NCI-H524 treated with DMSO at 0.1 percent for 48 hours (cell line): ENCODE data around the gene SPR.
A peak's percentile ranks its signal among the peaks of the same experiment; 100 is the strongest.

ENCODE experiments used
- DNase-seq: peaks from one replicate; lab custom pipeline; 2025; lab: John Stamatoyannopoulos, UW

SPR gene

GRCh38 chr2:72887032-72887739 is at the start of gene SPR:
Gene SPR, plus strand, starts transcription at chr2:72887408. Its CDS starts 25 bp downstream, at chr2:72887433.
- no peak for DNase-seq

GRCh38 chr2:72840066-72840465 is 47.1 kb upstream of the SPR start:
- no peak for DNase-seq

- DNase-seq: no peak
Measured at GRCh38 chr2:72841462-72842125, 45.6 kb upstream of the SPR start.

- no peak for DNase-seq
Measured at GRCh38 chr2:72843301-72843700, 43.9 kb upstream of the SPR start.

GRCh38 chr2:72846171-72847095 is 40.8 kb upstream of the SPR start:
- DNase-seq: no peak

DNA sequence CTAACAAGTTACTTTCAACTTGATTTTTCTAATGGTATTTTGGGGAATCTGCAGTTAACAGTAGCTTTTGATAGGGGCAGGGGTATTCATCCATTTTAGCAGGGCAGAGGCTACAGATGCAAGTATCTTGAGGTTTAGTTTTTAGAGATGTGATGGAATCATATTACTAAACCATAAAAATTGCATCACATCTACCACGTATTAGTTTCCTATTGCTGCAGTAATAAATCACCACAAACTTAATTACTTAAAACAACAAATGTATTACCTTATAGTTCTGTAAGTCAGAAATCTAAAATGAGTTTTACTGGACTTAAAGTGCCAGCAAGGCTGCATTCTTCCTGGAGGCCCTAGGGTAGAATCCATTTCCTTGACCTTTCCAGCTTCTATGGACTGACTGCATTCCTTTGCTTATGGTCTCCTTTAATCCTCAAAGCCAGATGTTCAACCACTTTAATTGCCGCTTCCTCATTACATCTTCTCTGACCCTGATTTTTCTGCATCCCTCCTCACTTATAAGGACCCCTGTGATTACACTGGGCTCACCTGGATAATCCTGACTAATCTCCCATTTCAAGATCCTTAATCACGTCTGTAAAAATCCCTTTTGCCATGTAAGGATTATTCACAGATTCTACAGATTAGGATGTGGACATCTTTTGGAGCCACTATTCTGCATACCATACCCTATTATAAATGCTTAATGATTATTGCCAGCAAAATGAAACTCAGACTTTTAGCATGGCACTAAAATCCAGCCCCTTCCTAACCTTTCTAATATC is 39.5 kb upstream of the SPR start:
- DNase-seq: peak; percentile 66

- DNase-seq: no peak
Measured at GRCh38 chr2:72848436-72849137, 38.6 kb upstream of the SPR start.

GRCh38 chr2:72849138-72849462 is 38.1 kb upstream of the SPR start:
- DNase-seq: no peak

DNA sequence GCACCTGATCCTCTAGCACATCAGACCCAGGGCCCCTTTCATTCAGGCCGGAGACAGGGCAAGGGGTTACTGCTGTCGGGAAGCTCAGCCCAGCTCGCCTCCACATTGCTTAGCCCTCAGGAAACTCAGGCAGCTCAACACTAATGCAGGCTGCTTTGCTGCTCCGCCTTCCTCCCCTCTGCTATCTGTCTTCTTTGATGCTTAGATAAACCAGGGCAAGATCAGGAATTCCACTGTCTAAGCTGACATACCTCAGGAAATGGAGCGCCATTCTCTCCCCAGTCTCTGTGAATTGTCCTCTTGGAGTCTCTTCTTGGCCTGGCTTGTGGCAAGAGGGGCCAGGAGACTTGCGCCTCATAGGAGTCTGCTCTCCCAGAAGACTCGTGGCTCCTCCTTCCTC is 35.9 kb upstream of the SPR start:
- no peak for DNase-seq

- DNase-seq: no peak
Measured at GRCh38 chr2:72859831-72860262, 27.4 kb upstream of the SPR start.

- no peak for DNase-seq
Measured at GRCh38 chr2:72862239-72862988, 24.8 kb upstream of the SPR start.

DNA sequence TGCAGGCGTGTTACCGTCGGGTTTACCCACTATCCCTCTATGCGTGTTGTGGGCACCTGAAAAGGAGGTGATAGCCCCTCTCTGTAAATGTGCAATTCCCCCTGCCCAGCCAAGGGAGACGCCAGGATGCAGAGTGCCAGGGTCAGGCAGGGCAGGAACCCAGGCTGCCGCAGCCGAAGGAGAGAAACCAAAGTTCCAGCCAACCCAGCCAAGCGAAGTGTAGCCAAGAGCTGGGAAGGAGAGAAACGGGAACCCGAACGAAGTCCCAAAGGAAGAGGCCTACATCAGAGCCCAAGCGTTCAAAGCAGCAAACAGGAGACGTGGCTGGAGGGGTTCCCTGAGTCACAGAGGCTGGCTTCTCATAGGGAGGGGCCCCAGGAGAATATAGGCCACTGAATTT is 24.2 kb upstream of the SPR start:
- DNase-seq: no peak

DNA sequence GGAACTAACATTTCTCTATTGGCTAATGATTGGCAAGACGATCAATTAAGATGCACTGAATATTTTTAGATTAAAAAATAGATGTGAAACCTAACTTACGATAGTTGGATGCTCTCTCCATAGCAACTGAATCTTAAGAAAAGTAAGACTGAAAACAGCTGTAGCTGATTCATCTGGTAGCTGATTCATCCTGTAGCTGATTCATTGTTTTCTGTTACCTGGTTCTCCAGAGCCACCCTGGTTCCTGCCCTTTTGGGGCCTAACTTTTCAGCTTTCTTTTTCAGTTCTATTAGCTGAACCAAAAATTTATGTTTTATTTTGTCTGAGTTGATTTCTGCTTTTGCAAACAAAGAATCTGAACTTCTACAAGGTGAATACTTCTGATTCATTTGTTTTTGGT is 22.7 kb upstream of the SPR start:
- no peak for DNase-seq

DNA sequence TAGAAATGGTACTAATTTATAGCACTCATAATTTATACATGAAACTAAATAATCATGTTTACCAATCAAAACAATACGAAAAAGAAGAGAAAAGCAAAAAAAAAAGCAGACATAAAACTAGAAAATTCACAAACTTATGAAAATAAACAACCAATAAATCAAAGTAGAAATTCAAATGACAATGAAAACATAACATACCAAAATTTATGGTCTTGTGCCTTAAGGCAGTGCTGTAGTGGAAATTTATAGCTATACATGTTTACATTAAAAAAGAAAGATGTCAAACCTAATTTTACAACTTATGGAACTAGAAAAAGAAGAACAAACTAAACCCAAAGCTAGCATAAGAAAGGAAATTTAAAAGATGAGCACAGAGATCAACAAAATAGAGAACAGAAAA is 16.1 kb upstream of the SPR start:
- DNase-seq: no peak

DNA sequence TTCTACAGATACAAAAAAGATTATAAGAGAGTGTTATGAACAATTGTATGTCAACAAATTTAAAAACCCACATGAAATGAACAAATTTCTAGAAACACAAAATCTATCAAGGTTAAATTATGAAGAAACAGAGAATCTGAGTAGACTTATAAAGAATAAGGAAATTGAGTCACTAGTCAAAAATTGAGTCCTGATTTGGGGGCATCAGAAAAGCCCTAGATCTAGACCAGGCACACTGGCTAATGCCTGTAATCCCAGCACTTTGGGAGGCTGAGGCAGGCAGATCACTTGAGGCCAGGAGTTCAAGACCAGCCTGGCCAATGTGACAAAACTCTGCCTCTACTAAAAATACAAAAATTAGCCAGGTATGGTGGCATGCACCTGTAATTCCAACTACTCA is 15.3 kb upstream of the SPR start:
- DNase-seq: no peak

- no peak for DNase-seq
Measured at GRCh38 chr2:72883356-72883962, 3.7 kb upstream of the SPR start.

GRCh38 chr2:72886505-72887031 is 640 bp upstream of the SPR start:
- no peak for DNase-seq

- DNase-seq: peak; percentile 47
Measured at GRCh38 chr2:72887740-72888437, 681 bp downstream of the SPR start.

- DNase-seq: no peak
Measured at GRCh38 chr2:72888438-72889202, 1.4 kb downstream of the SPR start.
